HepG2 (cell line): ENCODE results near the gene PHKG2. TPM values are rescaled to one million over a fixed set of nuclear protein-coding genes. Genes with fewer than 3 reads are reported as not detected.

Experiments used
- ATAC-seq: fragments of 200-7000 bp; cut with Tn5 transposase; 3 replicates; pipeline ENCODE4 v1.9.1; 2020; ENCODE audit warnings: mild to moderate bottlenecking, moderate library complexity
- BruUV-seq: library from RNA; stranded (reverse); fragments of 400-500 nt; replicated peaks from 2 replicates; lab custom pipeline; 2021; lab: Mats Ljungman, UMichigan
- CTCF ChIA-PET: fragments of 300-600 bp; formaldehyde crosslinking; extraction: SDS; loops from one replicate; lab custom pipeline; 2021; ENCODE audit warnings: low total read pairs, inconsistent platforms, low intra/inter-chr PET ratio; lab: Yijun Ruan, JAX
- POLR2A ChIA-PET: fragments of 350-600 bp; sonication (Branson Sonifier 250); formaldehyde crosslinking; loops from one replicate; lab custom pipeline; 2020; ENCODE audit warnings: antibody characterized with exemption, inconsistent platforms; lab: Yijun Ruan, JAX
- DNase-seq: peaks from one replicate; pipeline ENCODE4 v3.0.0-alpha.2; 2015; ENCODE audit warnings: low spot score
- FAIRE-seq: peaks from 3 replicates; lab custom pipeline; 2011; peaks lifted over from hg19 to GRCh38; lab: Jason Lieb, UNC
- H2AFZ ChIP-seq: one replicate; pipeline ENCODE4 v1.6.1; 2011; ENCODE audit warnings: low read length, inconsistent platforms
- H3K27ac ChIP-seq: fragments of 300-600 bp; 3 replicates; pipeline ENCODE4 v1.8.0; 2011; ENCODE audit warnings: mixed run types, mild to moderate bottlenecking, mixed read lengths, low read length, inconsistent platforms; ENCODE audit not compliant: insufficient read depth; ENCODE audit errors: extremely low read length
- H3K27me3 ChIP-seq, 2 experiments: fragments of 200-600 bp in 1 of 2; 2 replicates in 1 of 2; 3 replicates in 1 of 2; pipeline versions ENCODE4 v1.6.0 to v1.8.0; 2011; ENCODE audit warnings: low read length in 2 of 2, mild to moderate bottlenecking in 2 of 2, moderate library complexity in 2 of 2, inconsistent platforms in 1 of 2; ENCODE audit not compliant: insufficient read depth in 2 of 2, control insufficient read depth in 1 of 2
- H3K36me3 ChIP-seq, 2 experiments: fragments of 200-600 bp in 1 of 2; replicated peaks in 1 of 2; 2 replicates in 1 of 2; 3 replicates in 1 of 2; pipeline versions ENCODE4 v1.5.1 to v1.8.0; 2011; ENCODE audit warnings: low read length in 2 of 2, inconsistent platforms in 1 of 2; ENCODE audit not compliant: insufficient read depth in 2 of 2, control insufficient read depth in 1 of 2
- H3K4me1 ChIP-seq: 2 replicates; pipeline ENCODE4 v1.5.1; 2012; ENCODE audit warnings: low read length, inconsistent platforms; ENCODE audit not compliant: insufficient read depth
- H3K4me2 ChIP-seq: 2 replicates; pipeline ENCODE4 v1.6.0; 2011; ENCODE audit warnings: low read depth, low read length, inconsistent platforms
- H3K4me3 ChIP-seq, 3 experiments: fragments of 200-600 bp in 1 of 3; sonication (generic), shearing (Covaris generic) in 1 of 3; replicated peaks in 1 of 3; 2 replicates each; pipeline ENCODE4 v1.5.1; 2011 to 2016; ENCODE audit warnings: low read length in 3 of 3, inconsistent platforms in 2 of 3, low read depth in 2 of 3, mild to moderate bottlenecking in 2 of 3, control low read depth in 1 of 3, mixed read lengths in 1 of 3; ENCODE audit not compliant: insufficient read depth in 1 of 3
- H3K79me2 ChIP-seq: one replicate; pipeline ENCODE4 v1.6.1; 2011; ENCODE audit warnings: low read length, inconsistent platforms; ENCODE audit not compliant: insufficient read depth
- H3K9ac ChIP-seq: 2 replicates; pipeline ENCODE4 v1.6.0; 2011; ENCODE audit warnings: mild to moderate bottlenecking, low read depth, low read length, inconsistent platforms; ENCODE audit not compliant: insufficient read depth
- H3K9me3 ChIP-seq: 2 replicates; pipeline ENCODE4 v1.5.1; 2012; ENCODE audit warnings: mild to moderate bottlenecking, low read length
- H4K20me1 ChIP-seq: 2 replicates; pipeline ENCODE4 v1.6.0; 2011; ENCODE audit warnings: inconsistent platforms, mild to moderate bottlenecking, low read length, moderate library complexity; ENCODE audit not compliant: insufficient read depth
- AGO2 ChIP-seq: fragments of 200-400 bp; formaldehyde crosslinking; optimal IDR thresholded peaks from 2 replicates; pipeline ENCODE3; 2017; ENCODE audit warnings: mild to moderate bottlenecking, low read depth, low read length, moderate library complexity
- MAF1 ChIP-seq: sonication (generic); formaldehyde crosslinking; IDR thresholded peaks from 2 replicates; pipeline ENCODE4 v1.5.0; 2020; ENCODE audit warnings: missing genetic modification reagents, borderline replicate concordance
- POLR2A ChIP-seq, 2 experiments: IDR thresholded peaks; 2 replicates each; pipeline ENCODE4 v1.6.1; 2011; ENCODE audit warnings: low read depth in 2 of 2, low read length in 2 of 2, mild to moderate bottlenecking in 1 of 2, moderate library complexity in 1 of 2; ENCODE audit not compliant: insufficient read depth in 1 of 2
- POLR2G ChIP-seq: fragments of 200-400 bp; formaldehyde crosslinking; IDR thresholded peaks from 2 replicates; pipeline ENCODE4 v1.6.1; 2018; ENCODE audit warnings: mild to moderate bottlenecking, low read depth, low read length, moderate library complexity
- RBM22 ChIP-seq: fragments of 200-400 bp; formaldehyde crosslinking; optimal IDR thresholded peaks from 2 replicates; pipeline ENCODE3; 2017; ENCODE audit warnings: mild to moderate bottlenecking, low read length, moderate library complexity
- RFXANK ChIP-seq: IDR thresholded peaks from 2 replicates; pipeline ENCODE4 v1.6.1; 2016
- SAFB2 ChIP-seq: sonication (generic); formaldehyde crosslinking; IDR thresholded peaks from 2 replicates; pipeline ENCODE4 v1.5.1; 2020; ENCODE audit warnings: missing genetic modification reagents, low read depth, mild to moderate bottlenecking, borderline replicate concordance
- ZC3H13 ChIP-seq: sonication (generic); formaldehyde crosslinking; IDR thresholded peaks from 2 replicates; pipeline ENCODE4 v1.8.1; 2023; ENCODE audit warnings: mild to moderate bottlenecking, missing genetic modification reagents, moderate library complexity
- WGBS: methylation state at CpG from one replicate; pipeline ENCODE4 v1.1.6; 2017; ENCODE audit warnings: low lambda C conversion rate; 5-methylcytosine and 5-hydroxymethylcytosine counted together
- in situ Hi-C: cut with HindIII; loops from 2 replicates; pipeline ENCODE4 v1.10.0; 2017; ENCODE audit warnings: low pct_unique_long_range_greater_than_20kb; ENCODE audit not compliant: extremely low pct_ligation_motif_present
- intact Hi-C: fragments of 100-400 bp; cut with micrococcal nuclease; formaldehyde crosslinking; loops from one replicate; pipeline ENCODE4 v1.10.0; 2022; ENCODE audit not compliant: unreplicated experiment
- polyA plus RNA-seq, 8 experiments: library from polyadenylated mRNA; depleted of rRNA in 3 of 8; stranded (reverse) in 7 of 8; unstranded in 1 of 8; fragments of >200 nt; fragmentation: Illumina TruSeq in 4 of 8; extraction: Trizol in 4 of 8; gene quantifications; 2 replicates each; pipeline versions ENCODE4 v1.2.1 to v1.2.3, GENCODE V29; 2011 to 2016; ENCODE audit warnings: low read depth in 4 of 8, missing spikeins in 1 of 8, mixed read lengths in 1 of 8; ENCODE audit not compliant: insufficient read depth in 1 of 8
- total RNA-seq, 5 experiments: library from RNA; depleted of rRNA; stranded (reverse); fragments of >200 nt; fragmentation: Illumina TruSeq; extraction: Trizol; gene quantifications; 2 replicates each; pipeline ENCODE4 v1.2.3, GENCODE V29; 2016; ENCODE audit warnings: low read depth in 1 of 5
- TF ChIP-seq, protein P1 (sequence below): sonication (generic); formaldehyde crosslinking; IDR thresholded peaks from 2 replicates; pipeline ENCODE4 v1.9.0; 2022; ENCODE audit warnings: missing genetic modification reagents, mild to moderate bottlenecking, borderline replicate concordance

PHKG2 gene
- total and polyA plus RNA-seq, 2 of the 13 experiments (the other 11 are each of a cell fraction or from before 2014, with no cell fraction given): 37.4 to 42.1 TPM

DNA sequence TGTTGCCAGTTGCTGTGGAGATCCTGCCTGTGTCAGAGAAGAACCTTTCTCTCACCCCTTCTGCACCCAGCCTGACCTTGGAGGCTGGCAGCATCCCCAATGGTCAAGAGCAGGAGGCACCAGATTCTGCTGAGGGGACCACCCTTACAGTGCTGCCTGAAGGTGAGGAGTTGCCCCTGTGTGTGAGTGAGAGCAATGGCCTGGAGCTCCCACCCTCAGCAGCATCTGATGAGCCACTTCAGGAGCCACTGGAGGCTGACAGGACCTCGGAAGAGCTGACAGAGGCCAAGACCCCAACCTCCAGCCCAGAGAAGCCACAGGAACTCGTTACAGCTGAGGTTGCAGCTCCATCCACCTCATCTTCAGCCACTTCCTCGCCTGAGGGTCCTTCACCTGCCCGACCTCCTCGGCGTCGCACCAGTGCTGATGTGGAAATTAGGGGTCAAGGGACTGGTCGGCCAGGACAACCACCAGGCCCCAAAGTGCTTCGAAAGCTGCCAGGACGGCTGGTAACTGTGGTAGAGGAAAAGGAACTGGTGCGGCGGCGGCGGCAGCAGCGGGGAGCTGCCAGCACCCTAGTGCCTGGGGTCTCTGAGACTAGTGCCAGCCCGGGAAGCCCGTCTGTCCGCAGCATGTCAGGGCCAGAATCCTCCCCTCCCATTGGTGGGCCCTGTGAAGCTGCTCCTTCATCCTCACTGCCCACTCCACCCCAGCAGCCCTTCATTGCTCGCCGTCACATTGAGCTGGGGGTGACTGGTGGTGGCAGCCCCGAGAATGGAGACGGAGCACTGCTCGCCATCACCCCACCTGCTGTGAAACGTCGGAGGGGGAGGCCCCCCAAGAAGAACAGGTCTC lies 10.2 kb upstream of the PHKG2 start:
- H2AFZ ChIP-seq: no peak overlapping the region
- no peak overlapping the region for H3K4me3 ChIP-seq
- ChIA-PET CTCF (no interaction called here), POLR2A (interaction anchor here (1.2 to 3.8 kb wide), 2 partner anchors 10 to 14 kb away, joined by 3 to 30 read pairs; partner anchors contain the start of gene PHKG2)
- ATAC-seq: no peak; the same call in 2 of the 3 replicates
- H3K9me3 ChIP-seq: no peaks in the 10 kb centered on the region
- in situ Hi-C loops: no loop called here
- peaks cover 45 to 63% of the 10 kb centered on the region in 2 experiments for H3K36me3 ChIP-seq
- peak in 1 of 2 experiments; percentile 2; a peak in 1 of 4 replicates for TF ChIP-seq POLR2A (IDR thresholded peaks at IDR 0.05; ENCODE audit: insufficient read depth in 1 of 2, low read depth in 2 of 2, low read length in 2 of 2)
- TF ChIP-seq AGO2: peak; percentile 86
- TF ChIP-seq RFXANK (CRISPR knock-in tag): no peak
- TF ChIP-seq, all 625 proteins: peak for 2
- Histone ChIP-seq H3K27me3 (no peaks in the 10 kb centered on the region), H3K79me2 (no peaks in the 10 kb centered on the region), H4K20me1 (no peaks in the 10 kb centered on the region), H3K27ac (no peak overlapping the region), H3K4me1 (peaks cover 16% of the 10 kb centered on the region; the same call in 1 of the 2 replicates), H3K9ac (no peak overlapping the region), H3K4me2 (no peak overlapping the region)
- TSS peak; percentile 32 for BruUV-seq
- FAIRE-seq: no peak
- intact Hi-C loops: no loop called here
- 97% methylated on average over 25 of the region's 25 CpGs for WGBS
- no peak for DNase-seq

DNA sequence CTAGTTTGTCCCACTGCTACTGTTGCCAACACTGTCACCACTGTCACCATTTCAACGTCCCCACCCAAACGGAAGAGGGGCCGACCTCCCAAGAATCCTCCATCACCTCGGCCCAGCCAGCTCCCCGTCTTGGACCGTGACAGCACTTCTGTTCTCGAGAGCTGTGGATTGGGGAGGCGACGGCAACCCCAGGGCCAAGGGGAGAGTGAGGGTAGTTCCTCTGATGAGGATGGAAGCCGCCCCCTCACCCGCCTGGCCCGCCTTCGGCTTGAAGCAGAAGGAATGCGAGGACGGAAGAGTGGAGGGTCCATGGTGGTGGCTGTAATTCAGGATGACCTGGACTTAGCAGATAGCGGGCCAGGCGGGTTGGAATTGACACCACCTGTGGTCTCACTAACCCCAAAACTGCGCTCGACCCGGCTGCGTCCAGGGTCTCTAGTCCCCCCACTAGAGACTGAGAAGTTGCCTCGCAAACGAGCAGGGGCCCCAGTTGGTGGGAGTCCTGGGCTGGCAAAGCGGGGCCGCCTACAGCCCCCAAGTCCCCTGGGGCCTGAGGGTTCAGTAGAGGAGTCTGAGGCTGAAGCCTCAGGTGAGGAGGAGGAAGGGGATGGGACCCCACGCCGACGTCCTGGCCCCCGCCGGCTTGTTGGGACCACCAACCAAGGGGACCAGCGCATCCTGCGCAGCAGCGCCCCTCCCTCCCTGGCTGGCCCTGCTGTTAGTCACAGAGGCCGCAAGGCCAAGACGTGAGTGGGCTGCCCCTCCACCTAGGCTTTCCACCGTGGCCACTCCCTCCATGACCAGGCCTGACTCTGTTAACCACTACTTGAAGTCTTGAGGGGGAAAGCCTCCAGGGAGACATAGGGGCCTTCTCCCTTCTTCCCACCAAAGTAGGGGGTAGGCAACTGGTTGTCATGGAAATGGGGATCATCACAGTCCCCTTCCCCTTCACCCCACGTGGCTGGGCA lies 9.0 kb upstream of the PHKG2 start:
- Histone ChIP-seq H3K79me2 (no peaks in the 10 kb centered on the region), H3K27me3 (no peaks in the 10 kb centered on the region), H3K9ac (no peak overlapping the region), H3K4me2 (no peak overlapping the region), H2AFZ (no peak overlapping the region), H3K27ac (no peak overlapping the region), H3K4me3 (no peak overlapping the region), H3K36me3 (peaks cover 35 to 51% of the 10 kb centered on the region in 2 experiments), H4K20me1 (no peaks in the 10 kb centered on the region), H3K4me1 (peaks cover 22% of the 10 kb centered on the region), H3K9me3 (no peaks in the 10 kb centered on the region)
- ATAC-seq: peak; percentile 5; the same call in 2 of the 3 replicates
- 95% methylated on average over 32 of the region's 37 CpGs for WGBS
- in situ Hi-C loops (no loop called here), intact Hi-C loops (no loop called here)
- no peak for DNase-seq
- no TSS peak for BruUV-seq
- ChIA-PET CTCF (no interaction called here), POLR2A (interaction anchor here (0.7 to 3.8 kb wide), 3 partner anchors 9 to 16 kb away, joined by 3 to 30 read pairs (median 3); partner anchors contain the start of gene PHKG2)
- FAIRE-seq: no peak
- TF ChIP-seq RBM22 (peak; percentile 45), ZC3H13 (CRISPR knock-in tag) (peak; percentile 92), MAF1 (CRISPR knock-in tag) (no peak), AGO2 (peak; percentile 97), SAFB2 (0 out of 2 replicates have a peak, but pooled peaks have one; percentile 40), POLR2G (peak; percentile 24)
- TF ChIP-seq, protein P1, sequence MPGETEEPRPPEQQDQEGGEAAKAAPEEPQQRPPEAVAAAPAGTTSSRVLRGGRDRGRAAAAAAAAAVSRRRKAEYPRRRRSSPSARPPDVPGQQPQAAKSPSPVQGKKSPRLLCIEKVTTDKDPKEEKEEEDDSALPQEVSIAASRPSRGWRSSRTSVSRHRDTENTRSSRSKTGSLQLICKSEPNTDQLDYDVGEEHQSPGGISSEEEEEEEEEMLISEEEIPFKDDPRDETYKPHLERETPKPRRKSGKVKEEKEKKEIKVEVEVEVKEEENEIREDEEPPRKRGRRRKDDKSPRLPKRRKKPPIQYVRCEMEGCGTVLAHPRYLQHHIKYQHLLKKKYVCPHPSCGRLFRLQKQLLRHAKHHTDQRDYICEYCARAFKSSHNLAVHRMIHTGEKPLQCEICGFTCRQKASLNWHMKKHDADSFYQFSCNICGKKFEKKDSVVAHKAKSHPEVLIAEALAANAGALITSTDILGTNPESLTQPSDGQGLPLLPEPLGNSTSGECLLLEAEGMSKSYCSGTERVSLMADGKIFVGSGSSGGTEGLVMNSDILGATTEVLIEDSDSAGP (CRISPR knock-in tag): 0 out of 2 replicates have a peak, but pooled peaks have one; percentile 21
